ENCODE results near the gene STX16. TPM values are rescaled to one million over a fixed set of nuclear protein-coding genes. Genes with fewer than 3 reads are reported as not detected.

STX16 gene
- total and polyA plus RNA-seq, 2 donors (not counting 1 experiment from before 2014, with no cell fraction given): 110 to 117 TPM

DNA sequence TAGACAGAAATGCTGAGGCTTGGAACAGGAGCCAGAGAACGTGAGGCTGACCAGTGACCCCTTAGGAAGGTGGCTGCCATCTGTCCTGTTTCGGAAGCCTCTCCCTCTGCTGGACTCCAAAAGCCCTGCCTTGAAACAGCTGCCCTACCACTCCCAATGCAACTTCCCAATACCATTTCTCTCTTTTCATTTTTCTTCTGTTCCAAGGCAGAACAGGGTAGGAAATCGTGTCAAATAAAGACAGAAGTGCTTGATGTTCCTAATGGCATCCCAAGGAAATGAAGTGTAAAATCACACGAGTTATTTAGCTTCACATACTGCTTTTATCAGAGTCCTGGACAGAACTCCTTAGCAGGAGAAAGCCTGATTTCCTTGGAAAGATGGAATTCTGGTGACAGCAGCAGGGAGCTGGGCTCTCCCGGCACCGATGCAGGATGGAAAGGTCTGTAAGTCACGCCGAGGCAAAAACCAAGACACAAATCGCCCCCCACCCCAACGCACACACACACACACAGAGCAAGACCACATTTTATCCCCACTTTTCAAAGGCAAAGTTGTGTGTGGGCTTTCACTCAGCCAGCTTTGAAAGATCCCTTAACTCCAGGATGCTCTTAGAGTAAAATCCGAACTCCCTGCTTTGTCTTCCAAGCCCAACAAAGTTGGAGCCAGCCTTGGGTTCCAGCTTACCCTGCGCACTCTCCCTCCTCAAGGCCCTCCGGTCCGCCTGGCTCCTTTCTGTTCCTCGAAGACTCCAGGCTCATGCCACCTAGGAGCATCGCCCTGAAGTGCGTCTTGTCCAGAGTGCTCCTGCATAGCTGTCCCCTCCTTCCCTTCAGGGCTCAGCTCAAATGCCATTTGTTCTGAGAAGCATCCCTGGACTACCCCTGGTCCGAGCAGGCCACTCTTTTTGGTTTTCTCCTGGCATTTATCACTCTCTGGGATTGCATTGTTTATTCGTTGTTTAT lies 11.6 kb upstream of the STX16 start:
- peaks cover 8% of the 10 kb centered on the region for H3K4me1 Mint-ChIP-seq
- Histone ChIP-seq H3K9ac (ENCODE audit: low read length) (no peak overlapping the region), H3K9me3 (ENCODE audit: control extremely low read depth in 1 of 3, control insufficient read depth in 2 of 3, insufficient read depth in 1 of 3, low read length in 2 of 3) (no peaks in the 10 kb centered on the region), H3K79me2 (ENCODE audit: control insufficient read depth, insufficient read depth, low read length) (no peaks in the 10 kb centered on the region), H3K27ac (ENCODE audit: low read length in 2 of 2) (no peak overlapping the region), H2AFZ (ENCODE audit: insufficient read depth, low read depth, low read length, poor library complexity, severe bottlenecking) (no peak overlapping the region), H3K4me1 (ENCODE audit: control insufficient read depth in 2 of 2, insufficient read depth in 2 of 2, low read length in 2 of 2) (peaks cover 7 to 10% of the 10 kb centered on the region in 2 donors), H3K4me2 (replicated peaks; ENCODE audit: low read depth, low read length, poor library complexity, severe bottlenecking) (no peak overlapping the region), H3K36me3 (replicated peaks in 1 of 2; ENCODE audit: control extremely low read depth in 1 of 2, control insufficient read depth in 1 of 2, extremely low read depth in 1 of 2, insufficient read depth in 2 of 2, low read length in 1 of 2) (no peaks in the 10 kb centered on the region), H4K20me1 (ENCODE audit: control insufficient read depth, insufficient read depth, low read length, poor library complexity, severe bottlenecking) (no peaks in the 10 kb centered on the region), H3K27me3 (replicated peaks in 1 of 4; ENCODE audit: control extremely low read depth in 1 of 4, control insufficient read depth in 3 of 4, insufficient read depth in 4 of 4, low read length in 3 of 4) (peaks cover 0 to 38% (median 9%) of the 10 kb centered on the region in 4 experiments), H3K4me3 (ENCODE audit: control extremely low read depth in 1 of 5, extremely low read depth in 1 of 5, insufficient read depth in 1 of 5, low read depth in 2 of 5, low read length in 4 of 5) (no peak overlapping the region)
- peaks cover 50% of the 10 kb centered on the region for H3K27me3 Mint-ChIP-seq
- CTCF ChIA-PET: no interaction called here
- POLR2A ChIA-PET: no interaction called here
- H3K27ac Mint-ChIP-seq: no peak overlapping the region
- H3K9me3 Mint-ChIP-seq (ENCODE audit: insufficient read depth): no peaks in the 10 kb centered on the region
- 87% methylated on average over 16 of the region's 19 CpGs for WGBS (ENCODE audit: insufficient coverage)
- H3K4me3 Mint-ChIP-seq: no peak overlapping the region
- intact Hi-C loops (cut with micrococcal nuclease): no loop called here
- ATAC-seq (ENCODE audit: low read depth): no peak
- TF ChIP-seq, protein P1, sequence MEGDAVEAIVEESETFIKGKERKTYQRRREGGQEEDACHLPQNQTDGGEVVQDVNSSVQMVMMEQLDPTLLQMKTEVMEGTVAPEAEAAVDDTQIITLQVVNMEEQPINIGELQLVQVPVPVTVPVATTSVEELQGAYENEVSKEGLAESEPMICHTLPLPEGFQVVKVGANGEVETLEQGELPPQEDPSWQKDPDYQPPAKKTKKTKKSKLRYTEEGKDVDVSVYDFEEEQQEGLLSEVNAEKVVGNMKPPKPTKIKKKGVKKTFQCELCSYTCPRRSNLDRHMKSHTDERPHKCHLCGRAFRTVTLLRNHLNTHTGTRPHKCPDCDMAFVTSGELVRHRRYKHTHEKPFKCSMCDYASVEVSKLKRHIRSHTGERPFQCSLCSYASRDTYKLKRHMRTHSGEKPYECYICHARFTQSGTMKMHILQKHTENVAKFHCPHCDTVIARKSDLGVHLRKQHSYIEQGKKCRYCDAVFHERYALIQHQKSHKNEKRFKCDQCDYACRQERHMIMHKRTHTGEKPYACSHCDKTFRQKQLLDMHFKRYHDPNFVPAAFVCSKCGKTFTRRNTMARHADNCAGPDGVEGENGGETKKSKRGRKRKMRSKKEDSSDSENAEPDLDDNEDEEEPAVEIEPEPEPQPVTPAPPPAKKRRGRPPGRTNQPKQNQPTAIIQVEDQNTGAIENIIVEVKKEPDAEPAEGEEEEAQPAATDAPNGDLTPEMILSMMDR (IDR thresholded peaks at IDR 0.05): no peak
- TF ChIP-seq EZH2 (IDR thresholded peaks at IDR 0.05; ENCODE audit: borderline replicate concordance, insufficient read depth, low read depth, low read length, poor library complexity, severe bottlenecking): no peak
- no peak for DNase-seq

DNA sequence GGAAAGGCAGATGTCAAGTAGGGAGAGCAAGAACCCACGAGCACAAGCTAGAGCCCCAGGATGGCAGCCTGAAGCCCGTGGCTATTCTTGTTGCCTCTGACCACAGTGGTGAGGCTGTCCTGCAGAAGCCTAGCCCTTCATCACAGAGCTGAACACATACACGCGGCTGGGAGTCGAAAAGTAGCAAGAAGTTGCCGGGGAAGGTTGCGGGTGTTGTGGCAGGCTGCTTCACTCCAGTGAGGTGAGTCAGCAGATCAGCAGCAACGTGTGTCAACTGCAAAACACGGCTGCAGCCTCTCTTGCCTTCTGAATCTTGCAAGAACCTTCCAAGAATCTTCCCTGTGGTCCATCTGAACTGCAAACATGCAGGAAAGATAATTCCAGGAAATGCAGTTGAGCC lies 10.6 kb upstream of the STX16 start:
- intact Hi-C loops (cut with micrococcal nuclease): no loop called here
- H3K27me3 Mint-ChIP-seq: peaks cover 50% of the 10 kb centered on the region
- no peaks in the 10 kb centered on the region for H3K36me3 ChIP-seq (replicated peaks in 1 of 2; ENCODE audit: control extremely low read depth in 1 of 2, control insufficient read depth in 1 of 2, extremely low read depth in 1 of 2, insufficient read depth in 2 of 2, low read length in 1 of 2)
- H4K20me1 ChIP-seq (ENCODE audit: control insufficient read depth, insufficient read depth, low read length, poor library complexity, severe bottlenecking): no peaks in the 10 kb centered on the region
- H3K27me3 ChIP-seq (replicated peaks in 1 of 4; ENCODE audit: control extremely low read depth in 1 of 4, control insufficient read depth in 3 of 4, insufficient read depth in 4 of 4, low read length in 3 of 4): peaks cover 0 to 38% (median 8%) of the 10 kb centered on the region in 4 experiments
- H3K9me3 ChIP-seq (ENCODE audit: control extremely low read depth in 1 of 3, control insufficient read depth in 2 of 3, insufficient read depth in 1 of 3, low read length in 2 of 3): no peaks in the 10 kb centered on the region
- ChIA-PET POLR2A (no interaction called here), CTCF (no interaction called here)
- H3K4me1 Mint-ChIP-seq: no peaks in the 10 kb centered on the region
- no peaks in the 10 kb centered on the region for H3K4me1 ChIP-seq (ENCODE audit: control insufficient read depth in 2 of 2, insufficient read depth in 2 of 2, low read length in 2 of 2)
- TF ChIP-seq, protein P1 (IDR thresholded peaks at IDR 0.05): no peak
- no peak for TF ChIP-seq EZH2 (IDR thresholded peaks at IDR 0.05; ENCODE audit: borderline replicate concordance, insufficient read depth, low read depth, low read length, poor library complexity, severe bottlenecking)
- DNase-seq (no peak), ATAC-seq (ENCODE audit: low read depth) (no peak)
- H3K9me3 Mint-ChIP-seq (ENCODE audit: insufficient read depth): no peaks in the 10 kb centered on the region
- WGBS (ENCODE audit: insufficient coverage): 40% methylated on average over 9 of the region's 9 CpGs
- no peak overlapping the region for H3K9ac ChIP-seq (ENCODE audit: low read length)
- no peak overlapping the region for H3K4me3 Mint-ChIP-seq
- no peak overlapping the region for H3K27ac Mint-ChIP-seq
- no peak overlapping the region for H2AFZ ChIP-seq (ENCODE audit: insufficient read depth, low read depth, low read length, poor library complexity, severe bottlenecking)
- H3K4me2 ChIP-seq (replicated peaks; ENCODE audit: low read depth, low read length, poor library complexity, severe bottlenecking): no peak overlapping the region
- no peak overlapping the region for H3K27ac ChIP-seq (ENCODE audit: low read length in 2 of 2)
- no peak overlapping the region for H3K4me3 ChIP-seq (ENCODE audit: control extremely low read depth in 1 of 5, extremely low read depth in 1 of 5, insufficient read depth in 1 of 5, low read depth in 2 of 5, low read length in 4 of 5)
- no peaks in the 10 kb centered on the region for H3K79me2 ChIP-seq (ENCODE audit: control insufficient read depth, insufficient read depth, low read length)

Measured in B cell (primary cell).